Measurements from ENCODE around the gene WDFY4.

The WDFY4 gene

GRCh38 chr10:48655411-48656240 is 29.0 kb upstream of the WDFY4 start:
- peak overlapping the region; percentile 57 for H2AFZ ChIP-seq (ENCODE audit: low read length, unreplicated experiment)

GRCh38 chr10:48656241-48656913 is 28.3 kb upstream of the WDFY4 start:
- peak overlapping the region; percentile 62 for H2AFZ ChIP-seq (ENCODE audit: low read length, unreplicated experiment)

More at GRCh38 chr10:48655411-48656240, 29.0 kb upstream of the WDFY4 start:
- Histone ChIP-seq H3K79me2 (ENCODE audit: control insufficient read depth, insufficient read depth, low read length, unreplicated experiment) (peaks cover 14% of the 10 kb centered on the region), H3K4me3 (ENCODE audit: low read depth, low read length) (peak overlapping the region; percentile 78), H3K27ac (ENCODE audit: low read depth, low read length) (peak overlapping the region; percentile 72), H3K4me1 (ENCODE audit: control insufficient read depth, insufficient read depth, low read length, unreplicated experiment) (peaks cover 10% of the 10 kb centered on the region), H3K36me3 (ENCODE audit: insufficient read depth, low read length) (no peaks in the 10 kb centered on the region), H3K27me3 (ENCODE audit: insufficient read depth, low read length) (no peaks in the 10 kb centered on the region)

GRCh38 chr10:48656914-48657305 is 27.8 kb upstream of the WDFY4 start:
- H3K4me1 ChIP-seq (ENCODE audit: control insufficient read depth, insufficient read depth, low read length, unreplicated experiment): peaks cover 10% of the 10 kb centered on the region
- H2AFZ ChIP-seq (ENCODE audit: low read length, unreplicated experiment): peak overlapping the region; percentile 62
- H3K36me3 ChIP-seq (ENCODE audit: insufficient read depth, low read length): no peaks in the 10 kb centered on the region
- peaks cover 14% of the 10 kb centered on the region for H3K79me2 ChIP-seq (ENCODE audit: control insufficient read depth, insufficient read depth, low read length, unreplicated experiment)
- peak overlapping the region; percentile 82 for H3K4me3 ChIP-seq (ENCODE audit: low read depth, low read length)
- no peaks in the 10 kb centered on the region; the same call in 1 of the 2 replicates for H3K27me3 ChIP-seq (ENCODE audit: insufficient read depth, low read length)
- H3K27ac ChIP-seq (ENCODE audit: low read depth, low read length): no peak overlapping the region

More at GRCh38 chr10:48656241-48656913, 28.3 kb upstream of the WDFY4 start:
- H3K4me3 ChIP-seq (ENCODE audit: low read depth, low read length): peak overlapping the region; percentile 82
- H3K79me2 ChIP-seq (ENCODE audit: control insufficient read depth, insufficient read depth, low read length, unreplicated experiment): peaks cover 14% of the 10 kb centered on the region
- peaks cover 10% of the 10 kb centered on the region for H3K4me1 ChIP-seq (ENCODE audit: control insufficient read depth, insufficient read depth, low read length, unreplicated experiment)
- H3K36me3 ChIP-seq (ENCODE audit: insufficient read depth, low read length): no peaks in the 10 kb centered on the region
- peak overlapping the region; percentile 72 for H3K27ac ChIP-seq (ENCODE audit: low read depth, low read length)
- H3K27me3 ChIP-seq (ENCODE audit: insufficient read depth, low read length): no peaks in the 10 kb centered on the region; the same call in 1 of the 2 replicates

GRCh38 chr10:48657416-48657815 is 27.3 kb upstream of the WDFY4 start:
- no peak overlapping the region for H3K4me3 ChIP-seq (ENCODE audit: low read depth, low read length)
- peaks cover 14% of the 10 kb centered on the region for H3K79me2 ChIP-seq (ENCODE audit: control insufficient read depth, insufficient read depth, low read length, unreplicated experiment)
- H3K27me3 ChIP-seq (ENCODE audit: insufficient read depth, low read length): peaks cover 2% of the 10 kb centered on the region; the same call in 1 of the 2 replicates
- no peak overlapping the region for H2AFZ ChIP-seq (ENCODE audit: low read length, unreplicated experiment)
- no peak overlapping the region for H3K27ac ChIP-seq (ENCODE audit: low read depth, low read length)
- no peaks in the 10 kb centered on the region for H3K36me3 ChIP-seq (ENCODE audit: insufficient read depth, low read length)
- H3K4me1 ChIP-seq (ENCODE audit: control insufficient read depth, insufficient read depth, low read length, unreplicated experiment): peaks cover 10% of the 10 kb centered on the region

- H3K4me3 ChIP-seq (ENCODE audit: low read depth, low read length): no peak overlapping the region
- no peak overlapping the region for H3K27ac ChIP-seq (ENCODE audit: low read depth, low read length)
- peaks cover 14% of the 10 kb centered on the region for H3K79me2 ChIP-seq (ENCODE audit: control insufficient read depth, insufficient read depth, low read length, unreplicated experiment)
- peaks cover 4% of the 10 kb centered on the region; the same call in 1 of the 2 replicates for H3K27me3 ChIP-seq (ENCODE audit: insufficient read depth, low read length)
- H3K4me1 ChIP-seq (ENCODE audit: control insufficient read depth, insufficient read depth, low read length, unreplicated experiment): peaks cover 10% of the 10 kb centered on the region
- no peaks in the 10 kb centered on the region for H3K36me3 ChIP-seq (ENCODE audit: insufficient read depth, low read length)
- H2AFZ ChIP-seq (ENCODE audit: low read length, unreplicated experiment): no peak overlapping the region
Observed at GRCh38 chr10:48658243-48658974, 26.3 kb upstream of the WDFY4 start.

GRCh38 chr10:48658975-48659269 is 25.8 kb upstream of the WDFY4 start:
- no peak overlapping the region for H3K4me3 ChIP-seq (ENCODE audit: low read depth, low read length)
- no peaks in the 10 kb centered on the region for H3K36me3 ChIP-seq (ENCODE audit: insufficient read depth, low read length)
- H3K27ac ChIP-seq (ENCODE audit: low read depth, low read length): no peak overlapping the region
- H3K4me1 ChIP-seq (ENCODE audit: control insufficient read depth, insufficient read depth, low read length, unreplicated experiment): peaks cover 10% of the 10 kb centered on the region
- H2AFZ ChIP-seq (ENCODE audit: low read length, unreplicated experiment): no peak overlapping the region
- peaks cover 9% of the 10 kb centered on the region for H3K79me2 ChIP-seq (ENCODE audit: control insufficient read depth, insufficient read depth, low read length, unreplicated experiment)
- peaks cover 9% of the 10 kb centered on the region for H3K27me3 ChIP-seq (ENCODE audit: insufficient read depth, low read length)

- no peak overlapping the region for H3K27ac ChIP-seq (ENCODE audit: low read depth, low read length)
- H3K4me1 ChIP-seq (ENCODE audit: control insufficient read depth, insufficient read depth, low read length, unreplicated experiment): peaks cover 5% of the 10 kb centered on the region
- H3K4me3 ChIP-seq (ENCODE audit: low read depth, low read length): no peak overlapping the region
- peaks cover under 1% of the 10 kb centered on the region for H3K79me2 ChIP-seq (ENCODE audit: control insufficient read depth, insufficient read depth, low read length, unreplicated experiment)
- H3K36me3 ChIP-seq (ENCODE audit: insufficient read depth, low read length): no peaks in the 10 kb centered on the region
- no peak overlapping the region for H2AFZ ChIP-seq (ENCODE audit: low read length, unreplicated experiment)
- H3K27me3 ChIP-seq (ENCODE audit: insufficient read depth, low read length): peaks cover 17% of the 10 kb centered on the region
Observed at GRCh38 chr10:48659790-48660189, 24.9 kb upstream of the WDFY4 start.

GRCh38 chr10:48661441-48661840 is 23.2 kb upstream of the WDFY4 start:
- H3K27ac ChIP-seq (ENCODE audit: low read depth, low read length): no peak overlapping the region

GRCh38 chr10:48667960-48668590 is 16.6 kb upstream of the WDFY4 start:
- Histone ChIP-seq H3K27me3 (ENCODE audit: insufficient read depth, low read length) (peaks cover 51% of the 10 kb centered on the region), H3K4me1 (ENCODE audit: control insufficient read depth, insufficient read depth, low read length, unreplicated experiment) (no peaks in the 10 kb centered on the region), H3K4me3 (ENCODE audit: low read depth, low read length) (no peak overlapping the region), H3K36me3 (ENCODE audit: insufficient read depth, low read length) (no peaks in the 10 kb centered on the region), H2AFZ (ENCODE audit: low read length, unreplicated experiment) (no peak overlapping the region), H3K79me2 (ENCODE audit: control insufficient read depth, insufficient read depth, low read length, unreplicated experiment) (no peaks in the 10 kb centered on the region), H3K27ac (ENCODE audit: low read depth, low read length) (no peak overlapping the region)

More at GRCh38 chr10:48661441-48661840, 23.2 kb upstream of the WDFY4 start:
- no peak overlapping the region for H3K4me3 ChIP-seq (ENCODE audit: low read depth, low read length)
- H3K36me3 ChIP-seq (ENCODE audit: insufficient read depth, low read length): no peaks in the 10 kb centered on the region
- H2AFZ ChIP-seq (ENCODE audit: low read length, unreplicated experiment): no peak overlapping the region
- peaks cover 21% of the 10 kb centered on the region for H3K27me3 ChIP-seq (ENCODE audit: insufficient read depth, low read length)
- H3K79me2 ChIP-seq (ENCODE audit: control insufficient read depth, insufficient read depth, low read length, unreplicated experiment): no peaks in the 10 kb centered on the region
- H3K4me1 ChIP-seq (ENCODE audit: control insufficient read depth, insufficient read depth, low read length, unreplicated experiment): peaks cover 4% of the 10 kb centered on the region

Measured in ACC112 (cell line).